ENCODE measurements around the gene PRKCH. TPM values are rescaled to one million over a fixed set of nuclear protein-coding genes. Genes with fewer than 3 reads are reported as not detected.
A peak's percentile ranks its signal among the peaks of the same experiment; 100 is the strongest.

Gene PRKCH
- total RNA-seq, 1 donor from 2014 or later = 20.2 TPM

DNA sequence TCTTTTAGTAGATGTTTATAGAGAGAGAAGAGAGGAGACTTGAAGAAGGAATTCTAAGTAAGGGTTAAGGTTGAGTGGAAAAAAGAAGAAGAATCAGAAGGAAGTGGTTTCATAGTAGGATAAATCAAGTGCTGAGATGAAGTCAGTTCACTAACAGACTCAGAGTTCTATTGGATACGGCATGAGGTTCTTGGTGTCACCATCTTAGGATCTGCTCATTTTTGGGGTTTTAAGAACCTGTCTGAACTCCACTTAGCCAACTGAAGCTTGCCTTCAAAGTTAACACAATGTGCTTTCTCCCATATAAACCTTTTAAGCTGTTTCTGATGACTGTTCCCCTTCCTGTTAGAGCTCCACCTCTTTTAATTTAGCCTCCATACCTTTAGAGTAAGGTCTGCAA lies 152.6 kb downstream of the PRKCH start:
- Histone ChIP-seq H3K4me3 (no peak overlapping the region), H3K27ac (no peak overlapping the region), H3K9me3 (no peaks in the 10 kb centered on the region), H3K36me3 (no peaks in the 10 kb centered on the region), H3K4me1 (peaks cover 25 to 44% of the 10 kb centered on the region in 2 donors), H3K27me3 (no peaks in the 10 kb centered on the region)
- intact Hi-C loops (cut with DNase I) = no loop called here
- no peak for DNase-seq (ENCODE audit: low spot score in 2 of 2)
- TF ChIP-seq CTCF (IDR thresholded peaks at IDR 0.05) = no peak

- Histone ChIP-seq H3K4me1 (peaks cover 25 to 48% of the 10 kb centered on the region in 2 donors), H3K4me3 (no peak overlapping the region), H3K36me3 (no peaks in the 10 kb centered on the region), H3K9me3 (no peaks in the 10 kb centered on the region), H3K27ac (no peak overlapping the region), H3K27me3 (no peaks in the 10 kb centered on the region)
- no peak for TF ChIP-seq CTCF (IDR thresholded peaks at IDR 0.05)
- no peak for DNase-seq (ENCODE audit: low spot score in 2 of 2)
- intact Hi-C loops (cut with DNase I) = loop anchor here (5.0 kb wide), 3 partner anchors 68 to 113 kb away; no protein-coding TSS in a partner anchor
Measured at GRCh38 chr14:61474701-61475100, 153.3 kb downstream of the PRKCH start.

- H3K36me3 ChIP-seq = no peaks in the 10 kb centered on the region
- no peaks in the 10 kb centered on the region for H3K27me3 ChIP-seq
- peak; percentile 30 to 67 (median 58) for TF ChIP-seq CTCF (IDR thresholded peaks at IDR 0.05)
- no peak for DNase-seq (ENCODE audit: low spot score in 2 of 2)
- H3K4me1 ChIP-seq = peaks cover 25 to 45% of the 10 kb centered on the region in 2 donors
- no peak overlapping the region for H3K4me3 ChIP-seq
- intact Hi-C loops (cut with DNase I) = loop anchor here (5.0 kb wide), 3 partner anchors 67 to 112 kb away; no protein-coding TSS in a partner anchor
- peak overlapping the region; percentile 82 to 86 for H3K27ac ChIP-seq
- H3K9me3 ChIP-seq = no peaks in the 10 kb centered on the region
Measured at GRCh38 chr14:61475316-61475715, 153.9 kb downstream of the PRKCH start.

DNA sequence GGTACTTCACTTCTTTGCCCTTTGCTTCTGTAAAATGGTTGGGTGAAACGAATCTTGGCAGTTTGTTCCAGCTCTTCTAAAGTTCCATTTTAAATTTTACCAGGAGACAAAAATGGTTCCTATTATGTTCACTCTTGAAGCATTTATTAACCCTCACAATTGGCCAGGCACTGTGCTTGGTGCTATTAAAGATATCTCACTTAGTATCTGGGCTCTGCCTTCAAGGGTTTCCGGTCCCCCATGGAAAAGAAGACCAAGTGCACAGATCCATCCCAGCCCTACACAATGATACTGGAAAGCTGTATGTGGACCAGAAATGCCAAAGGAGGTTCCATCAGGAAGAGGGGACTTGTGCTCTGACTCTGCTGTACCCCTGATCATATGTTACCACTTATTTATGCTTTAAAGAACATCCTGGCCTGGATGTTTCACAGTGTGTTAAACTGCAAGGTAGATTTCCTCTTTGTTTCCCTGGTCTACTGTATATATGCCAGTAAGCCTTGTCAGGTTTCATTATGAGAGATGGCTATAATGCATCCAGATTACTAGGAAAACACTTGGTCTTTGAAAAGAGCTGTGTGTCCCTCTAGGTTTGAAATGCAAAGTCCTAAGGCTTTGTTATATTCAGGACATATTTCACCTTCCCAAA lies 154.8 kb downstream of the PRKCH start:
- TF ChIP-seq CTCF (IDR thresholded peaks at IDR 0.05) = no peak
- H3K27ac ChIP-seq = peak overlapping the region; percentile 82 to 86
- H3K27me3 ChIP-seq = no peaks in the 10 kb centered on the region
- H3K36me3 ChIP-seq = no peaks in the 10 kb centered on the region
- H3K9me3 ChIP-seq = no peaks in the 10 kb centered on the region
- H3K4me3 ChIP-seq = no peak overlapping the region
- intact Hi-C loops (cut with DNase I) = loop anchor here (2.0 to 5.0 kb wide), 4 partner anchors 51 to 111 kb away; no protein-coding TSS in a partner anchor
- peaks cover 25 to 37% of the 10 kb centered on the region in 2 donors for H3K4me1 ChIP-seq
- no peak for DNase-seq (ENCODE audit: low spot score in 2 of 2)

DNA sequence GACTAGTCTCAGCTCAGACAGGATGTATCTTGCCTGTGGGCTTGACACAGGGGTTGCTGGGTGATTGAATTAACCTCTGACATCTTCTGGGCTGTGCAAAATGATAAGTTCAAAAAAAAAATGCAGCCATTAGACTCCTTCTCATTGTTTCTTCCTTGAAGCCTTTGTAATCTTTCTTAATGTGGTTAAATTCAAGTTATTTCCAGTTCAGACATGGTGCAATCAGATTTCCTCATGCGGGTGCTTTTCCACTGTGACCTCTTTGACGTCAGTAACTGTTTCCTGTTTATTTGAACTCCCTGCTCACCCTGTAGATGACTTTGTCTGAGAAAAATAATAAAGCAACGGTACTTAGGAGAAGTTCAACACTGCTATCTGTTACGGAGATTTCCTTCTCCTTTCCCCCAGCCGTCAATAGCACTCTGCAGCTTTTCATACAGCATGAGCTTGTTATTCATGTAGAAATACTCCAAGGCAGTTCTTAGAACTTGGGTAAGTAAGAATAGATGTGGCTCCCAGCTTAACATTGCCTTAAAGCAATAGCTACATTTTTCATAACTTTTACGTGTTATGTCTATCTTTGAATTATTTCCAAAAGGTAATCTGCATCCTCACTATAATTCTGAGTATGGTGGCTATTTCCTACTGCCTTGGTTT lies 155.5 kb downstream of the PRKCH start:
- DNase-seq (ENCODE audit: low spot score in 2 of 2) = peak in 1 of 2 donors; percentile 91
- H3K4me3 ChIP-seq = peak overlapping the region in 1 of 2 donors; percentile 26
- peaks cover 21 to 32% of the 10 kb centered on the region in 2 donors for H3K4me1 ChIP-seq
- no peaks in the 10 kb centered on the region for H3K36me3 ChIP-seq
- intact Hi-C loops (cut with DNase I) = loop anchor here (2.0 to 5.0 kb wide), 4 partner anchors 50 to 110 kb away; no protein-coding TSS in a partner anchor
- H3K27me3 ChIP-seq = no peaks in the 10 kb centered on the region
- TF ChIP-seq CTCF (IDR thresholded peaks at IDR 0.05) = no peak
- peak overlapping the region; percentile 82 to 86 for H3K27ac ChIP-seq
- no peaks in the 10 kb centered on the region for H3K9me3 ChIP-seq

All from ascending aorta (tissue), 2 donors.